GM12801 (cell line): ENCODE results near the gene POLR1C.
A peak's percentile ranks its signal among the peaks of the same experiment; 100 is the strongest.

ENCODE experiments used
- TF ChIP-seq, protein P1 (sequence below): IDR thresholded peaks from one replicate; pipeline ENCODE4 v1.5.1; 2011; ENCODE audit warnings: control low read depth; ENCODE audit not compliant: insufficient read length; ENCODE audit errors: extremely low read depth

POLR1C gene

DNA sequence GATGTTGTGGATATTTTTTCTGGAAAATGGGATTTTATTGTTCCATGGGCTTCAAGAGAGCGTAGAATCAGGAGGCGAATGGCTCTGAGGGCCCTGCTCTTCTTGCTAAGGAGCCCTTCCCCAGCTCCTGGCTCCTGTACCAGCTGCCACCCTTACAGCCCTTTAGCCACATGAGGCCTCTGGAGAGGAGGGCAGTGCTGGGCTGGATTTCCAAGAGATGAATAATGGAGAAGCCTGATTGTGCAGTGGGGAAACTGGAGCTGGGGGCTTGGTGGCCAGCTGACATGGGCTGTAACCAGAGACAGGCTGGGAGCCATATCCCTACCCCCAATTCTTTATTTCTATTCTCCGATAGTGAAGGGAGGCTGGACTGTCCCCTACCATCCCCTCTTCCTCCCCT, 16.0 kb upstream of the POLR1C start:
- TF ChIP-seq, protein P1, sequence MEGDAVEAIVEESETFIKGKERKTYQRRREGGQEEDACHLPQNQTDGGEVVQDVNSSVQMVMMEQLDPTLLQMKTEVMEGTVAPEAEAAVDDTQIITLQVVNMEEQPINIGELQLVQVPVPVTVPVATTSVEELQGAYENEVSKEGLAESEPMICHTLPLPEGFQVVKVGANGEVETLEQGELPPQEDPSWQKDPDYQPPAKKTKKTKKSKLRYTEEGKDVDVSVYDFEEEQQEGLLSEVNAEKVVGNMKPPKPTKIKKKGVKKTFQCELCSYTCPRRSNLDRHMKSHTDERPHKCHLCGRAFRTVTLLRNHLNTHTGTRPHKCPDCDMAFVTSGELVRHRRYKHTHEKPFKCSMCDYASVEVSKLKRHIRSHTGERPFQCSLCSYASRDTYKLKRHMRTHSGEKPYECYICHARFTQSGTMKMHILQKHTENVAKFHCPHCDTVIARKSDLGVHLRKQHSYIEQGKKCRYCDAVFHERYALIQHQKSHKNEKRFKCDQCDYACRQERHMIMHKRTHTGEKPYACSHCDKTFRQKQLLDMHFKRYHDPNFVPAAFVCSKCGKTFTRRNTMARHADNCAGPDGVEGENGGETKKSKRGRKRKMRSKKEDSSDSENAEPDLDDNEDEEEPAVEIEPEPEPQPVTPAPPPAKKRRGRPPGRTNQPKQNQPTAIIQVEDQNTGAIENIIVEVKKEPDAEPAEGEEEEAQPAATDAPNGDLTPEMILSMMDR = no peak

DNA sequence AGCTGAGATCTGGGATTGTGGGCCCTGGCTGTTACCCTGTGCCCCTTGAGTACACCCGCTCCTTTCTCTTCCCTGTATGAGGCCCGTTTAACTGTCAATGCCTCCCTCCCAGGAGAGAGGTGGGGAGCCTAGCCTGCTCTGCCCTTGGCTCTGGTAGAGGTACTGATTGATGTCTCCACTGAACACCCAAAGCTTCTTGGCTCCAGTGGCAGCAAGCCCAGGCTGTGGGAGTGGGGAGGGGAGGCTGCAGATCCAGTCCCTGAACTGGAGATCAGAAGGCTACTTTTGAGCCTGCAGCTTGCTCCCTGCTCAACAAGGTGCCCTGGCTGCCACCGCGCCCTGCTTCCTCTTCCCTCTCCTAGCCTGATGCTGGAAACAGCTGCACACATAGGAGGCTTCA, 14.2 kb upstream of the POLR1C start:
- TF ChIP-seq, protein P1 = no peak

DNA sequence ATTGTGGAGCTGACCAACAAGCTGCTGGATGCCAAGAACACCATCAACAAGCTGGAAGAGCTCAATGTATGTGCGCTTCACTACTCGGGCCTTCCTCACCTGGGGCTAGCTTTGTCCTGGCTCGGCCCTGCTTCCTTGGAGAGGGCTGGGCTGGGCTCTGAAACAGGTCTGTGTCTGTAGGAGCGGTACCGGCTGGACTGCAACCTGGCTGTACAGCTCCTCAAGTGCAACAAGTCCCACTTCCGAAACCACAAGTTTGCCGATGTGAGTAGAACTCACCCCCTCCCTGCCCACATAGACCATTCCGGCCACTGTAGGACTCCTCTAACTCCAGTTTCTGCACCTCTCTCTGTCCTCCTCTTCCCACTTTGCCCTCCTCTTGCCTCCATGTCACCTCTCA, 13.4 kb upstream of the POLR1C start:
- TF ChIP-seq, protein P1 = no peak

DNA sequence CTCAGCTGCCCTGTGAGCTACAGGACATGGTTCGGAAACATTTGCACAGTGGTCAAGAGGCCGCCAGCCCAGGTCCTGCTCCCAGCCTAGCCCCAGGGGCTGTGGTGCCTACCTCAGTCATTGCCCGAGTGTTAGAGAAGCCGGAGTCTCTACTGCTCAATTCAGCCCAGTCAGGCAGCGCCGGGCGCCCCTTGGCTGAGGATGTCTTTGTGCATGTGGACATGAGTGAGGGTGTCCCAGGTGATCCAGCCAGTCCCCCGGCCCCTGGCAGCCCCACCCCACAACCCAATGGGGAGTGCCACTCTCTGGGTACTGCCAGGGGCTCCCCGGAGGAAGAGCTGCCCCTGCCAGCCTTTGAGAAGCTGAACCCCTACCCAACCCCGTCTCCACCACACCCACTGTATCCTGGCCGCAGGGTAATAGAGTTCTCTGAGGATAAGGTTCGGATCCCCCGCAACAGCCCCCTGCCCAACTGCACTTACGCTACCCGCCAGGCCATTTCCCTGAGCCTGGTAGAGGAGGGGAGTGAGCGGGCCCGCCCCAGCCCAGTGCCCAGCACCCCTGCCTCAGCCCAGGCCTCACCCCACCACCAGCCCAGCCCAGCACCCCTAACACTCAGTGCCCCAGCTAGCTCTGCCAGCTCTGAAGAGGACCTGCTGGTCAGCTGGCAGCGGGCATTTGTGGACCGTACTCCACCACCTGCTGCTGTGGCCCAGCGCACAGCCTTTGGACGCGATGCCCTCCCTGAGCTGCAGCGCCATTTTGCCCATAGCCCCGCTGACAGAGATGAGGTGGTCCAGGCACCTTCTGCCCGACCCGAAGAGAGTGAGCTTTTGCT, 11.9 kb upstream of the POLR1C start:
- TF ChIP-seq, protein P1 = no peak

DNA sequence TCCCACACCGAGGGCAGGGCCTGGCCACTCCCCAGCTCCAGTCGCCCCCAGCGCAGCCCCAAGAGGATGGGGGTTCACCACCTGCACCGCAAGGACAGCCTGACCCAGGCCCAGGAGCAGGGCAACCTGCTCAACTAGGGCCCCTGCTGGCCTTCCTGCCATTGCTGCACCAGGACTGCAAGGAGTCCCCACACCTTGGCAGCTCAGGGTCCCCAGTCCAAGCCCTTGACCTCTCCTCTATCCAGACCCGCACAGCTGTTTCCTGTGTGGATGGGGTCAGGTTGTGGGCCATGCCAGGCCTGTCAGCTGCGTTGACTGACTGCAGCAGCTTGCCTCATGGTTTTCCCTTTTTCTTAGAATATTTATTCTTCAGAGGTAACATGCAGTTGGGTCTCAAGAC, 11.2 kb upstream of the POLR1C start:
- TF ChIP-seq, protein P1 = no peak

DNA sequence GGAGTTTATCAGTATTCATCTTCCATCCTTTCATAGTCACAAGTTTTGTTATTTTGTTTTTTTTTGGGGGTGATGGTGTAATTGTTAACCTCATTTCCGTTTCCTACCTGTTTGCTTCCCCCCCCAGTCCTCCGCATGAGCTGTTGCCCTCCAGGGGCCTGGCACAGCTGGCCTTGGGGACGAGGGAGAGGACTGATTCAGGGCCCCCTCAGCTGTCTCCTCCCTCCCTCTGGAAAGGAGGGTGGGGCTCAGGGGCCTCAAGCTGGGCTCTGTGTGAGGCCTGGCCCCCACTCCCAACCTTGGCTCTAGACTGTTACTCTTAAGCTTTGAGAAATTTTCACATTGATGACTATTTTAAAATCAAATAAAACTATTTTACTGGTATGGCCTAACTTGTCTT, 10.7 kb upstream of the POLR1C start:
- TF ChIP-seq, protein P1 = no peak

DNA sequence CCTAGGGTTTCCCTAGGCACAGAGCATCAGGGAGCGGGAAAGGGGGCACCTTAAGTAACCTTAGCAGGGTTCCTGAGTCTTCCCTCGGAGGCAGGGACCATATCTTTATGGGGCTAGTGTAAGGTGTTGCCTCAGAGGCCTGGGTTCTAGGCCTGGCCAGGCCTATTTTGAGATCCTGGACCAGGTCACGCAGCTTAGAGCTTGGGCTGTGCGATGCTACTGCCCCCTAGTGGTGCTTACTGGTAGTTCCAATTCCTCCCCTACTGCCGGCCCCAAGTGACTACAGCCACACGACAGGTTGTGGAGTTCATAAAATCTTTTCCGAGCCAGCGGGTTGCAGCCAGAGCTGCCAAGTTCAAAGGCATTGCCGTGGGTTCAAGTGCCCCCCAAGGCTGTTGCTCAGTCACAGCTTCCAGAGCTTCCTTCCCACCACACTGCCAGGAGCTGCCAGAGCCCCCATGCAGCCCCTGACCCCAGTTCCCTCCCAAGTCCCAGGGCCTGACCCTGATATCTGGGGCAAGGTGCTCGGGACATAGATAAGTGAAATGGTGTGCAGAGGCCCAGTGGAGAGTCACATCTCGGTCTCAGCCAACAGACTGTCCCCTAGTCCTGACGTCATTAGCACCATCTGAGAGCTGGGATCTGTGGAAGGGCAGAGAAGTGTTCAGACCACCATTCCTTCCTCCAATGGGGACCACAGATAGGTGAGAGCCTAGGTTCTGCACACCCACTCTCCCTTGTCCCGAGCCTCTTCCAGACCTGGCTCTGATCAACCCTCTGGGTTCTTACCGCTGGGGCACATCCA, 10.0 kb upstream of the POLR1C start:
- TF ChIP-seq, protein P1 = peak; percentile 31
